ENCODE data around the gene SYT12.

DNA sequence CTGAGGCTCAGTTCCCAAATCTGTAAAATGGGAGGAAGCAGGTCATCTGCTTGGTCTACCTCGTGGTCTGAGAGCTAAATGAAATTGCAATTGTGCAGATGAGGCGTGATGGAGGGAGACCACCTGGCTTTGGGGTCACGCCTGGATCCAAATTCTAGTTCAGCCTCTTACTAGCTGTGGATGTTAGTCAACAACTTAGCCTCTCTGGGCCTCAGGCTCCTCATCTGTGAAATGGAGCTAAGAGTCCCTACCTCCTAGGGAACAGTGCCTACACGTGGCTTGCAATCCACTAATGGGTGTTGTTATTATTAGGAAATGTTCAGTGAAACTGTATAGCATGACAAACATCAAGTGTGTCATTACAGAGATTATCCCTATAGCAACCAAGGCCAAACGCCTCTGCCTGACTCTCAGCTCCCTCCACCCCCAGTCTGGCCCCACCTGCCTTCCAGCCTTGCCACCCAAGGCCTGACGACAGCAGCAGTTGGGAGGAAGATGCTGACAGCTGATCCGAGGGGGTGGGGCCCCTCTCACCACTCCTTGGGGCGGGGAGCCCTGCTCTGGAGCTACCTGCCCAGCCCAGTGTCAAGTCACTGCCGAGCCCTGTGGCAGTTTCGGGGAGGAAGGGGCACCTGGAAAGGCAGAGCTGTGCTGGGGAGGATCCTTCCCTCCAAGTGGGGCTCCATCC is 32.0 kb downstream of the SYT12 start:
- TF ChIP-seq, protein P1, sequence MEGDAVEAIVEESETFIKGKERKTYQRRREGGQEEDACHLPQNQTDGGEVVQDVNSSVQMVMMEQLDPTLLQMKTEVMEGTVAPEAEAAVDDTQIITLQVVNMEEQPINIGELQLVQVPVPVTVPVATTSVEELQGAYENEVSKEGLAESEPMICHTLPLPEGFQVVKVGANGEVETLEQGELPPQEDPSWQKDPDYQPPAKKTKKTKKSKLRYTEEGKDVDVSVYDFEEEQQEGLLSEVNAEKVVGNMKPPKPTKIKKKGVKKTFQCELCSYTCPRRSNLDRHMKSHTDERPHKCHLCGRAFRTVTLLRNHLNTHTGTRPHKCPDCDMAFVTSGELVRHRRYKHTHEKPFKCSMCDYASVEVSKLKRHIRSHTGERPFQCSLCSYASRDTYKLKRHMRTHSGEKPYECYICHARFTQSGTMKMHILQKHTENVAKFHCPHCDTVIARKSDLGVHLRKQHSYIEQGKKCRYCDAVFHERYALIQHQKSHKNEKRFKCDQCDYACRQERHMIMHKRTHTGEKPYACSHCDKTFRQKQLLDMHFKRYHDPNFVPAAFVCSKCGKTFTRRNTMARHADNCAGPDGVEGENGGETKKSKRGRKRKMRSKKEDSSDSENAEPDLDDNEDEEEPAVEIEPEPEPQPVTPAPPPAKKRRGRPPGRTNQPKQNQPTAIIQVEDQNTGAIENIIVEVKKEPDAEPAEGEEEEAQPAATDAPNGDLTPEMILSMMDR (IDR thresholded peaks at IDR 0.05; ENCODE audit: low read depth, low read length) = no peak
- TF ChIP-seq EZH2phosphoT487 (IDR thresholded peaks at IDR 0.05; ENCODE audit: low read depth) = no peak

Data from OCI-LY3 (cell line).